GM21717 (cell line): ENCODE results near the gene ECHS1.
"Not testable (repeated sequence)": the region's sequence is repeated elsewhere in the genome, so short reads cannot be mapped to it uniquely, and the experiment has no call there.

Experiments
- ATAC-seq: cut with Tn5 transposase; IDR thresholded peaks from one replicate; pipeline ENCODE4 v1.9.1; 2021; ENCODE audit warnings: mild to moderate bottlenecking, moderate library complexity; ENCODE audit not compliant: unreplicated experiment

Gene ECHS1

GRCh38 chr10:133379152-133379800 lies 6.1 kb upstream of the ECHS1 start, which contains the start of gene PAOX:
Gene PAOX, plus strand, starts transcription at chr10:133379262. Its CDS starts 55 bp downstream, at chr10:133379317.
- ATAC-seq: peak; percentile 57

GRCh38 chr10:133378251-133379096 lies 5.3 kb upstream of the ECHS1 start:
- peak; percentile 35 for ATAC-seq

- no peak for ATAC-seq
These were observed 4.7 kb upstream of the ECHS1 start for GRCh38 chr10:133377818-133378250.

- ATAC-seq: no peak
These were observed 4.1 kb upstream of the ECHS1 start for GRCh38 chr10:133377025-133377817.

- ATAC-seq: not testable (repeated sequence)
These were observed 3.0 kb upstream of the ECHS1 start for GRCh38 chr10:133376183-133376582.

- ATAC-seq: no peak
These were observed 2.4 kb upstream of the ECHS1 start for GRCh38 chr10:133375357-133376115.

- ATAC-seq: no peak
These were observed 647 bp downstream of the ECHS1 start for GRCh38 chr10:133372507-133372906.

- ATAC-seq: no peak
These were observed 2.9 kb downstream of the ECHS1 start for GRCh38 chr10:133370030-133370786.

GRCh38 chr10:133368153-133368552 lies 5.0 kb downstream of the ECHS1 start:
- ATAC-seq: no peak

- not testable (repeated sequence) for ATAC-seq
These were observed 5.7 kb downstream of the ECHS1 start for GRCh38 chr10:133367461-133367860.

- no peak for ATAC-seq
These were observed 6.4 kb downstream of the ECHS1 start for GRCh38 chr10:133366751-133367150.

- ATAC-seq: no peak
These were observed 7.0 kb downstream of the ECHS1 start for GRCh38 chr10:133366130-133366478.

GRCh38 chr10:133365461-133366129 lies 7.6 kb downstream of the ECHS1 start:
- ATAC-seq: no peak

- no peak for ATAC-seq
These were observed 8.3 kb downstream of the ECHS1 start for GRCh38 chr10:133364645-133365431.

GRCh38 chr10:133362846-133363245 lies 10.3 kb downstream of the ECHS1 start:
- no peak for ATAC-seq

- no peak for ATAC-seq
These were observed 11.2 kb downstream of the ECHS1 start for GRCh38 chr10:133361773-133362441.

GRCh38 chr10:133361227-133361626 lies 11.9 kb downstream of the ECHS1 start:
- ATAC-seq: no peak

GRCh38 chr10:133359972-133360610 lies 13.1 kb downstream of the ECHS1 start:
- no peak for ATAC-seq
